ENCODE results near the gene NAXD.

DNA sequence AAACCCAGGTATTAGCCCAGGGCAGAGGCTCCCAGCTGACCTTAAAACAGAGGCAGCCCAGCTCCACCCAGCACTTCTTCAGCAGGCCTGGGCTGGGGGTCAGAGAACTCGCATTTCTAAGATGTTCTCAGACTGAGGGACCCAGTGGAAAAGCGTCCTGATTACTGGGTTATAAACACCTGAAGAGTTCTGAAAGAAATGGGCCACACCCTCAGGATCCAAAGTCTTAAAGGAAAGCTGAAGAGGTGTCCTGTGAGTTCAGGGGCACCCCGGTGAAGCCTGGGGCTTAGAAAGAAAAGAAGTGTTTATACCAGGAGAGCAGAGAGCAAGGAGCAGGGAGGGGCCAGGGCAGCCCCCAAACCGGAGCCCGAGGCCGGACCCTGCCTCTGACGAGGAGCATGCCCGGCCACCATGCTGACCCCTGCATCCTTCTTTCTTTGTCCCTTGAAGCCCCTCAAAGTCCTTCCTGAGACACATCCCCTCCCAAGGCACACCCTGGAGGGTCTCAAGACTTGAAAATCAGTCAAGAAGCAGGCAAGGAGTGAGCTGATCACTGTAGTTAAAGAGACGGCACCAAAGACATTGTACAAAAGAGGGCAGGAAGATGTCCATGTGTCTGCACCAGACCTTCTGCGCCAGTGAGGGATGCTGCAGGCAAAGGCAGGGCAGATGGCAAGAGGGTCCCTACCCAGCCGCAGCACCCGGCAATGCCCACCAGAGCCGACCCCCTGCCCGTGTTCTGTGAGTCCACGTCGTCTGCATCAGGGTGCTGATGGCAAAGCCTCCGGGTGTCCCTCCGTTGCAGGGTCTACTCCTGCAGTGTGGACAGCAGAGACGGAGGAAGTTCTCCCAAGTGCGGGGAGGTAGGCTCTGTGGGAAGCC is 43.2 kb upstream of the NAXD start:
- no peak for TF ChIP-seq CTCF (IDR thresholded peaks at IDR 0.05; ENCODE audit: low read depth, low read length)
- no peak for TF ChIP-seq EZH2phosphoT487 (IDR thresholded peaks at IDR 0.05; ENCODE audit: low read depth)
